WTC11 (cell line): ENCODE data around the gene NSD1. TPM values are rescaled to one million over a fixed set of nuclear protein-coding genes. Genes with fewer than 3 reads are reported as not detected.

Source experiments
- ATAC-seq: fragments of 200-7000 bp; cut with Tn5 transposase; 2 replicates; pipeline ENCODE4 v1.10.0; 2021; ENCODE audit warnings: mild to moderate bottlenecking, moderate library complexity
- CTCF ChIA-PET: fragments of 300-600 bp; sonication (Branson Sonifier 250); formaldehyde crosslinking; loops from one replicate; lab custom pipeline; 2021; ENCODE audit warnings: antibody characterized with exemption; lab: Charles Lee
- POLR2A ChIA-PET: fragments of 350-600 bp; sonication (Branson Sonifier 250); formaldehyde crosslinking; loops from one replicate; lab custom pipeline; 2021; ENCODE audit warnings: antibody characterized with exemption; lab: Charles Lee
- DNase-seq: peaks from one replicate; pipeline ENCODE4 v3.0.0; 2021; ENCODE audit warnings: low spot score
- H3K27ac Mint-ChIP-seq: 2 replicates; pipeline ENCODE4 v1.8.0; 2021; ENCODE audit warnings: mixed read lengths
- H3K27me3 Mint-ChIP-seq: 2 replicates; pipeline ENCODE4 v1.8.0; 2021; ENCODE audit warnings: low read depth, mild to moderate bottlenecking, moderate library complexity, mixed read lengths
- H3K36me3 Mint-ChIP-seq: 2 replicates; pipeline ENCODE4 v1.8.0; 2021; ENCODE audit warnings: mixed read lengths
- H3K4me1 Mint-ChIP-seq: 2 replicates; pipeline ENCODE4 v1.8.0; 2022; ENCODE audit warnings: mixed read lengths
- H3K4me3 Mint-ChIP-seq: 2 replicates; pipeline ENCODE4 v1.8.0; 2021; ENCODE audit warnings: mild to moderate bottlenecking, moderate library complexity, mixed read lengths
- H3K9me3 Mint-ChIP-seq: 2 replicates; pipeline ENCODE4 v1.8.0; 2021; ENCODE audit warnings: mixed read lengths
- ATF1 ChIP-seq: sonication (generic); formaldehyde crosslinking; IDR thresholded peaks from 2 replicates; pipeline ENCODE4 v1.8.1; 2023; ENCODE audit warnings: mild to moderate bottlenecking, moderate library complexity, missing genetic modification reagents
- ATF2 ChIP-seq: sonication (generic); formaldehyde crosslinking; IDR thresholded peaks from 2 replicates; pipeline ENCODE4 v1.8.1; 2022; ENCODE audit warnings: low read depth, missing genetic modification reagents, borderline replicate concordance
- EMX1 ChIP-seq: fragments of 250-450 bp; sonication (Bioruptor Pico); IDR thresholded peaks from 2 replicates; pipeline ENCODE4 v1.8.0; 2021; ENCODE audit warnings: mild to moderate bottlenecking
- ESRRA ChIP-seq: sonication (generic); formaldehyde crosslinking; IDR thresholded peaks from 2 replicates; pipeline ENCODE4 v1.8.1; 2022; ENCODE audit warnings: mild to moderate bottlenecking, missing genetic modification reagents, borderline replicate concordance
- FOXK1 ChIP-seq: sonication (generic); formaldehyde crosslinking; IDR thresholded peaks from 2 replicates; pipeline ENCODE4 v1.8.0; 2022; ENCODE audit warnings: mild to moderate bottlenecking, moderate library complexity, missing genetic modification reagents
- IRF2 ChIP-seq: sonication (generic); formaldehyde crosslinking; IDR thresholded peaks from 2 replicates; pipeline ENCODE4 v1.8.0; 2022; ENCODE audit warnings: low read depth, missing genetic modification reagents, borderline replicate concordance
- KAT7 ChIP-seq: sonication (generic); formaldehyde crosslinking; IDR thresholded peaks from 2 replicates; pipeline ENCODE4 v1.8.1; 2023; ENCODE audit warnings: missing genetic modification reagents, mild to moderate bottlenecking, borderline replicate concordance
- OVOL2 ChIP-seq: fragments of 250-450 bp; sonication (Bioruptor Pico); IDR thresholded peaks from 2 replicates; pipeline ENCODE4 v1.9.0; 2021; ENCODE audit warnings: mild to moderate bottlenecking, borderline replicate concordance
- PREB ChIP-seq: sonication (generic); formaldehyde crosslinking; IDR thresholded peaks from 2 replicates; pipeline ENCODE4 v1.8.1; 2022; ENCODE audit warnings: mild to moderate bottlenecking, missing genetic modification reagents, moderate library complexity, borderline replicate concordance
- TEAD1 ChIP-seq: sonication (generic); formaldehyde crosslinking; IDR thresholded peaks from 2 replicates; pipeline ENCODE4 v1.8.0; 2022; ENCODE audit warnings: mild to moderate bottlenecking, missing genetic modification reagents
- TP53 ChIP-seq: sonication (generic); formaldehyde crosslinking; IDR thresholded peaks from 2 replicates; pipeline ENCODE4 v1.8.1; 2023; ENCODE audit warnings: mild to moderate bottlenecking, missing genetic modification reagents
- USF1 ChIP-seq: sonication (generic); formaldehyde crosslinking; IDR thresholded peaks from 2 replicates; pipeline ENCODE4 v1.8.0; 2022; ENCODE audit warnings: mild to moderate bottlenecking, missing genetic modification reagents
- ZNF138 ChIP-seq: sonication (generic); formaldehyde crosslinking; conservative IDR thresholded peaks from 2 replicates; pipeline ENCODE4 v1.8.1; 2022; ENCODE audit warnings: mild to moderate bottlenecking, moderate library complexity, missing genetic modification reagents
- ZNF219 ChIP-seq: sonication (generic); formaldehyde crosslinking; IDR thresholded peaks from 2 replicates; pipeline ENCODE4 v1.8.0; 2023; ENCODE audit warnings: missing genetic modification reagents, mild to moderate bottlenecking, borderline replicate concordance
- ZNF232 ChIP-seq: sonication (generic); formaldehyde crosslinking; IDR thresholded peaks from 2 replicates; pipeline ENCODE4 v1.8.0; 2022; ENCODE audit warnings: mild to moderate bottlenecking, missing genetic modification reagents
- ZNF423 ChIP-seq: fragments of 250-450 bp; sonication (Bioruptor Pico); IDR thresholded peaks from 2 replicates; pipeline ENCODE4 v2.1.2; 2022; ENCODE audit warnings: mild to moderate bottlenecking, moderate library complexity
- ZNF512 ChIP-seq: sonication (generic); formaldehyde crosslinking; IDR thresholded peaks from 2 replicates; pipeline ENCODE4 v1.8.1; 2022; ENCODE audit warnings: missing genetic modification reagents, borderline replicate concordance
- total RNA-seq: library from RNA; stranded (reverse); gene quantifications from 3 replicates; pipeline ENCODE4 v1.2.3, GENCODE V29; 2021
- TF ChIP-seq, protein P1 (sequence below): sonication (generic); formaldehyde crosslinking; IDR thresholded peaks from 2 replicates; pipeline ENCODE4 v1.8.1; 2022; ENCODE audit warnings: low read depth, mild to moderate bottlenecking, moderate library complexity, missing genetic modification reagents, borderline replicate concordance

NSD1 gene
- total RNA-seq, 1 experiment from 2014 or later: 148 TPM

- DNase-seq (no peak), ATAC-seq (no peak)
- H3K4me3 Mint-ChIP-seq: no peak overlapping the region
- no peaks in the 10 kb centered on the region for H3K9me3 Mint-ChIP-seq
- peaks cover 7% of the 10 kb centered on the region for H3K4me1 Mint-ChIP-seq
- peaks cover 28% of the 10 kb centered on the region for H3K36me3 Mint-ChIP-seq
- TF ChIP-seq ZNF423 (CRISPR knock-in tag) (no peak), TP53 (CRISPR knock-in tag) (no peak), IRF2 (CRISPR knock-in tag) (no peak), OVOL2 (no peak), ZNF219 (CRISPR knock-in tag) (no peak), ZNF512 (CRISPR knock-in tag) (no peak), PREB (no peak)
- TF ChIP-seq, all 79 proteins: peak for 0
- CTCF ChIA-PET: no interaction called here
- POLR2A ChIA-PET: no interaction called here
- Mint-ChIP-seq H3K27me3 (no peaks in the 10 kb centered on the region), H3K27ac (no peak overlapping the region)
These were observed 99.2 kb downstream of the NSD1 start for GRCh38 chr5:177232761-177233160.

GRCh38 chr5:177233206-177233605 is 99.6 kb downstream of the NSD1 start:
- no peak for ATAC-seq
- Mint-ChIP-seq H3K36me3 (peaks cover 32% of the 10 kb centered on the region), H3K4me1 (peaks cover 7% of the 10 kb centered on the region), H3K27ac (no peak overlapping the region), H3K27me3 (no peaks in the 10 kb centered on the region), H3K9me3 (no peaks in the 10 kb centered on the region), H3K4me3 (no peak overlapping the region)
- POLR2A ChIA-PET: no interaction called here
- CTCF ChIA-PET: interaction anchor here (1.0 to 1.2 kb wide), 2 partner anchors 13 to 77 kb away, joined by 3 to 4 read pairs; no protein-coding TSS in a partner anchor
- DNase-seq: no peak
- TF ChIP-seq EMX1 (CRISPR knock-in tag): no peak
- TF ChIP-seq, protein P1, sequence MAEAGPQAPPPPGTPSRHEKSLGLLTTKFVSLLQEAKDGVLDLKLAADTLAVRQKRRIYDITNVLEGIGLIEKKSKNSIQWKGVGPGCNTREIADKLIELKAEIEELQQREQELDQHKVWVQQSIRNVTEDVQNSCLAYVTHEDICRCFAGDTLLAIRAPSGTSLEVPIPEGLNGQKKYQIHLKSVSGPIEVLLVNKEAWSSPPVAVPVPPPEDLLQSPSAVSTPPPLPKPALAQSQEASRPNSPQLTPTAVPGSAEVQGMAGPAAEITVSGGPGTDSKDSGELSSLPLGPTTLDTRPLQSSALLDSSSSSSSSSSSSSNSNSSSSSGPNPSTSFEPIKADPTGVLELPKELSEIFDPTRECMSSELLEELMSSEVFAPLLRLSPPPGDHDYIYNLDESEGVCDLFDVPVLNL (CRISPR knock-in tag): no peak
- TF ChIP-seq USF1 (CRISPR knock-in tag): no peak
- no peak for TF ChIP-seq ZNF138 (CRISPR knock-in tag)
- TF ChIP-seq ZNF232 (CRISPR knock-in tag): no peak
- no peak for TF ChIP-seq ESRRA (CRISPR knock-in tag)
- no peak for TF ChIP-seq ATF1 (CRISPR knock-in tag)
- TF ChIP-seq TEAD1 (CRISPR knock-in tag): no peak
- TF ChIP-seq ATF2 (CRISPR knock-in tag): no peak
- TF ChIP-seq KAT7 (CRISPR knock-in tag): no peak
- no peak for TF ChIP-seq FOXK1 (CRISPR knock-in tag)
- TF ChIP-seq, all 79 proteins: peak for 0
